ENCODE results near the gene SUPT6H. TPM values are rescaled to one million over a fixed set of nuclear protein-coding genes. Genes with fewer than 3 reads are reported as not detected.

The SUPT6H gene
- total and polyA plus RNA-seq, 2 of the 8 experiments (the other 6 are each of a cell fraction or from before 2014, with no cell fraction given), result 32.0 to 59.9 TPM

- no peak for TF ChIP-seq CHD7 (IDR thresholded peaks at IDR 0.05; ENCODE audit: insufficient replicate concordance, low read length)
- no peak for TF ChIP-seq BRCA1 (IDR thresholded peaks at IDR 0.05; ENCODE audit: low read depth, low read length)
- no peak for TF ChIP-seq JUND (IDR thresholded peaks at IDR 0.05; ENCODE audit: low read length)
- peak; percentile 46 for TF ChIP-seq KDM4A (IDR thresholded peaks at IDR 0.05; ENCODE audit: low read depth, low read length, severe bottlenecking)
- TF ChIP-seq CBX5 (IDR thresholded peaks at IDR 0.05; ENCODE audit: low read depth, low read length), result no peak
- no peak for TF ChIP-seq ZNF274 (IDR thresholded peaks at IDR 0.05; ENCODE audit: borderline replicate concordance, extremely low read depth, low read length)
- peak; percentile 96 to 99 for TF ChIP-seq POLR2A (IDR thresholded peaks at IDR 0.05; ENCODE audit: control extremely low read depth in 1 of 2, low read depth in 2 of 2, low read length in 2 of 2)
- no peak for TF ChIP-seq SRF (IDR thresholded peaks at IDR 0.05; ENCODE audit: low read depth, low read length)
- no peak for TF ChIP-seq BCL11A (IDR thresholded peaks at IDR 0.05; ENCODE audit: low read depth in 2 of 2, low read length in 2 of 2)
- peak; percentile 96 for TF ChIP-seq TAF1 (IDR thresholded peaks at IDR 0.05; ENCODE audit: low read depth, low read length)
- TF ChIP-seq CHD1 (IDR thresholded peaks at IDR 0.05; ENCODE audit: low read depth, low read length), result no peak
Observed at GRCh38 chr17:28710861-28711722, 49.1 kb downstream of the SUPT6H start (continued).

Measured in H1 (cell line).